ENCODE results near the gene BARHL1.

DNA sequence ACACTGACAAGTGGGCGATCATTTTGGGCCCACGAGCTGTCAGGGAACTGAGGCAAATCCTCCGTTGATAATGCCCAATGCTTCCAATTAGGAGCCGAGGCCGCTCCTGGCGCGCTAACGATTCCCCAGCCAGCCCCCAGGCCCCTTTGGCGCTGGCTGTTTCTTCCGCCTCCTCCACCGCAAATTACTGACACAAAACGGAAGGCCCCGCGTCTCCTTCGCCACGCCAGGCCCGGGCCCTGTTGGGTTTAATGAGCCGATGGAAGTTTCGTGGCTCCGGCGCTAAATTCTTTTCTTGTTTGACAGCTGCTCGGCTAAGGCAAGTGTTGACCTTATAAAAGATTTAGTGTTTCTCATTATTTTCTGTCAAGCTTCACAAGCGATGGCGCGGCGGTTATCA lies 25.7 kb upstream of the BARHL1 start:
- TF ChIP-seq ZNF341 (tag by site-specific recombination; IDR thresholded peaks at IDR 0.05; ENCODE audit: low read depth) (no peak), ZBTB17 (tag by site-specific recombination; IDR thresholded peaks at IDR 0.05) (no peak), KLF9 (tag by site-specific recombination; IDR thresholded peaks at IDR 0.05; ENCODE audit: low read depth) (no peak), ZNF175 (tag by site-specific recombination; IDR thresholded peaks at IDR 0.05) (no peak), HOXA7 (CRISPR knock-in tag; IDR thresholded peaks at IDR 0.05; ENCODE audit: borderline replicate concordance) (no peak), ZNF184 (tag by site-specific recombination; IDR thresholded peaks at IDR 0.05) (no peak), ZNF777 (tag by site-specific recombination; IDR thresholded peaks at IDR 0.05; ENCODE audit: borderline replicate concordance) (no peak), ZNF518A (tag by site-specific recombination; conservative IDR thresholded peaks at IDR 0.05; ENCODE audit: low read depth) (no peak), MYNN (tag by site-specific recombination; IDR thresholded peaks at IDR 0.05; ENCODE audit: borderline replicate concordance) (no peak), ZNF280D (tag by site-specific recombination; IDR thresholded peaks at IDR 0.05) (no peak)
- TF ChIP-seq, protein P1, sequence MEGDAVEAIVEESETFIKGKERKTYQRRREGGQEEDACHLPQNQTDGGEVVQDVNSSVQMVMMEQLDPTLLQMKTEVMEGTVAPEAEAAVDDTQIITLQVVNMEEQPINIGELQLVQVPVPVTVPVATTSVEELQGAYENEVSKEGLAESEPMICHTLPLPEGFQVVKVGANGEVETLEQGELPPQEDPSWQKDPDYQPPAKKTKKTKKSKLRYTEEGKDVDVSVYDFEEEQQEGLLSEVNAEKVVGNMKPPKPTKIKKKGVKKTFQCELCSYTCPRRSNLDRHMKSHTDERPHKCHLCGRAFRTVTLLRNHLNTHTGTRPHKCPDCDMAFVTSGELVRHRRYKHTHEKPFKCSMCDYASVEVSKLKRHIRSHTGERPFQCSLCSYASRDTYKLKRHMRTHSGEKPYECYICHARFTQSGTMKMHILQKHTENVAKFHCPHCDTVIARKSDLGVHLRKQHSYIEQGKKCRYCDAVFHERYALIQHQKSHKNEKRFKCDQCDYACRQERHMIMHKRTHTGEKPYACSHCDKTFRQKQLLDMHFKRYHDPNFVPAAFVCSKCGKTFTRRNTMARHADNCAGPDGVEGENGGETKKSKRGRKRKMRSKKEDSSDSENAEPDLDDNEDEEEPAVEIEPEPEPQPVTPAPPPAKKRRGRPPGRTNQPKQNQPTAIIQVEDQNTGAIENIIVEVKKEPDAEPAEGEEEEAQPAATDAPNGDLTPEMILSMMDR (tag by site-specific recombination; IDR thresholded peaks at IDR 0.05) = no peak
